SKM-1 treated with dmso at 0.1 percent for 144 hours (cell line): ENCODE measurements around the gene EYA3.
A peak's percentile ranks its signal among the peaks of the same experiment; 100 is the strongest.

Experiments
- DNase-seq: peaks from one replicate; lab custom pipeline; 2025; ENCODE audit not compliant: unreplicated experiment; lab: John Stamatoyannopoulos, UW

Gene EYA3, protein sequence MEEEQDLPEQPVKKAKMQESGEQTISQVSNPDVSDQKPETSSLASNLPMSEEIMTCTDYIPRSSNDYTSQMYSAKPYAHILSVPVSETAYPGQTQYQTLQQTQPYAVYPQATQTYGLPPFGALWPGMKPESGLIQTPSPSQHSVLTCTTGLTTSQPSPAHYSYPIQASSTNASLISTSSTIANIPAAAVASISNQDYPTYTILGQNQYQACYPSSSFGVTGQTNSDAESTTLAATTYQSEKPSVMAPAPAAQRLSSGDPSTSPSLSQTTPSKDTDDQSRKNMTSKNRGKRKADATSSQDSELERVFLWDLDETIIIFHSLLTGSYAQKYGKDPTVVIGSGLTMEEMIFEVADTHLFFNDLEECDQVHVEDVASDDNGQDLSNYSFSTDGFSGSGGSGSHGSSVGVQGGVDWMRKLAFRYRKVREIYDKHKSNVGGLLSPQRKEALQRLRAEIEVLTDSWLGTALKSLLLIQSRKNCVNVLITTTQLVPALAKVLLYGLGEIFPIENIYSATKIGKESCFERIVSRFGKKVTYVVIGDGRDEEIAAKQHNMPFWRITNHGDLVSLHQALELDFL

GRCh38 chr1:28088168-28088961, at the start of gene EYA3:
TSS of gene EYA3 (minus strand) at chr1:28088610. CDS start at chr1:28058026, 30,584 bp downstream.
- DNase-seq, result peak; percentile 98

DNA sequence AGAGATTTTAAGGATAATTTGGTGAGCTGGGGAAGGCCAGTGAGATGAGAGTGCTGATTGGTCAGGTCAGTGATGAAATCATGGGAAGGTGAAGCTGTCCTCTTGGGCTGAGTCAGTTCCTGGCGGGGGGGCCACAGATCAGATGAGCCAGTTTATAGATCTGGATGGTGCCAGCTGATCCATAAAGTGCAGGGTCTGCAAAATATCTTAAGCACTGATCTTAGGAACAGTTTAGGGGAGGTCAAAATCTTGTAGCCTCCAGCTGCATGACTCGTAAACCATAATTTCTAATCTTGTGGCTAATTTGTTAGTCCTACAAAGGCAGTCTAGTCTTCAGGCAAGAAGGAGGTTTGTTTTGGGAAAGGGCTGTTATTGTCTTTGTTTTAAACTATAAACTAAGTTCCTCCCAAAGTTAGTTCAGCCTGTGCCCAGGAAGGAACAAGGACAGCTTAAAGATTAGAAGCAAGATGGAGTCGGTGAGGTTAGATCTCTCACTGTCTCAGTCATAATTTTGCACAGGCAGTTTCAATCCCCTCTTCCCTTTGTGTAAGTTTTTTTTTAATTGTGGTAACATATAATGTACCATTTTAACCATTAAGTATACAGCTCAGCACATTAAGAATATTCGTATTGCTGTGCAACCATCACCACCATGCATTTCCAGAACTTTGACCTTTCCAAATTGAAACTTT, 48.7 kb upstream of the EYA3 start:
- DNase-seq, result no peak

- DNase-seq, result no peak
Observed at GRCh38 chr1:28136169-28136921, 47.9 kb upstream of the EYA3 start.

- DNase-seq, result peak; percentile 84
Observed at GRCh38 chr1:28135371-28136168, 47.2 kb upstream of the EYA3 start.

GRCh38 chr1:28134651-28135207, 46.3 kb upstream of the EYA3 start:
- no peak for DNase-seq

DNA sequence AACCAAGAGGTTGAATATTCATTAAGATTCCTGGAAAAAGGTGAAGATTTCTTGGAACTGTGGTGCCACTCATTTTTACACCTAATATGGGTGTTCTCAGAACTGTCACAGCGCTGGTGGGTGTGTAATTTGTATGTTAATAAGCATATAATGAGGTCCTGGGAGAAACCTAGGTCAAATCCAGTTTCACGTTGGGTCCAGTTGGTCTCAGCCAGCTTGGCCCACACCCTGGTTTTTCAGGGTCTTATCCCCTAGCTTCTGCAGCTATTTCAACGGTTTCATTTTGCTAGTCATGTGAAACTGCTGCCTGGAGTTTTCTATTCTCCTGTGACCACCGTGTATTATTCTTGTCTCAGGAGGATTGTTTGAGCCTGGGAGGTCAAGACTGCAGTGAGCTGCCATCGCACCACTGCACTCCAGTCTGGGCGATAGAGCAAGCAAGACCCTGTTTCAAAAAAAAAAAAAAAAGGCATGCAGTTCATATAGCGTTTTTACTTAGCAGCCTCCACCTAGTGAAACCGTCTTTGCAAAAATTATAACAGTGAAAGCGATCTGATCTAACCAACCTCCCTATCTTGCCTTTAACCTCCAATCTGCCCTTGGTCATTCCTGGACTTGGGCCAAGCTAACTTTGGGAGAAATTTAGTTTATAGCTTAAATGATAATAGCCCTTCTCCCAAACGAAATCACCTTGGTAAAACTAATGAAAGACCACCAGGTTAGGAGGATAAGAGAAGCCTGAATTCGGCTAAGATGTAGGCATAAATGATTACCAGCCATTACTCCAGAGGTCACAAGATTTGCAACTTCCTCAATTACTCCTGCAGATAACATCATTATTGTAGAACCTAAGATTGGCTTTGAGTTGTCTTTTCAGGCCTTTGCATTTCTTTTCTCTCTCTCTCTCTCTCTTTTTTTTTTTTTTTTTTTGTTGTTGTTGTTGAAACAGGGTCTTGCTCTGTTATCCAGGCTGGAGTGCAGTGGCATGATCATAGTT, 44.1 kb upstream of the EYA3 start:
- peak; percentile 27 for DNase-seq

DNA sequence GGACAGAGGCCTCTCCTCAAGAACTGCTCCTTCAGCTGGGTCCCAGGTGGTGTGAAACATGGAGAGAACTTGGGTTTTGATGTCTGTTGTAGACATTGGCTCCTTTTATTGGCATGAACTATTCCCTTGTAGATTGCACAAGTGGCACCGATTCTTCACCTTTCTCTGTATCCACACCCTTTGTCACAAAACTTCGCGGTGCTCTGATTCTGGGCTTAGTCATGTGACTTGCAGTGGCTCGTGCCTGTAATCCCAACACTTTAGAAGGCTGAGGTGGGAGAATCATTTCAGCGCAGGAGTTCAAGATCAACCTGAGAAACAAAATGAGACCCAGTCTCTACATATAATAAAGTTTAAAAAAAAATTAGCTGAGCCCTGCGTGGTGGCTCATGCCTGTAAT, 42.5 kb upstream of the EYA3 start:
- DNase-seq, result no peak

GRCh38 chr1:28129150-28129549, 40.7 kb upstream of the EYA3 start:
- DNase-seq, result no peak

DNA sequence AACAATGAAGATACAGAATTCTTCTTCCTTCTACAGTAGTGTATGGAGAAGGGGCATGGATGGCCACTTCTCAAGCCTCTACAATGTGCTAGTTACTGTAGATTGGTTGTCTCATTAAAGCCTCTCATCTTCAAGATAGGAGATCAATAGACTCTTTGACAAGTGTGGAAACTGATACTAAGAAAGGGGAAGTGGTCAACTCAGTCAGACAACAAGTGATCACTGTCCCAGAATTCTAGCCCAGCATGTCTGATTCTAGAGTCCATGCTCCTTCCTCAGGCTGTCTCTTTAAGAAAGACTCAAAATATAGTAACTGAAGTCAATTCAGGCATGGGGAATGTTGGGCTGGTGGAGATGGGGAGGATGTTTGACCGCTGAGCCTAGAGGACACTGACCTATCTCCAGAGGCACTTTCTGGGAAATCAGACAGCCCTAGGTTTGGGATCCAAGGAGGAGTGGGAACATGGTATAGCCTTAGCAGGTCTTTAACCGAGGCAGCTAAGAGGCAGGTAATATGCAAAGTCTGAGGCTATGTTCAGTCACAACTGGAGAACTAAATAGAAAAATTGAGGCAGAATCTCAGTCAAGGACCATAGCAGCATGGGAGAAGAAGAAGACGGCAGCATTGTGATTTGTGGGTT, 39.3 kb upstream of the EYA3 start:
- peak; percentile 71 for DNase-seq

DNA sequence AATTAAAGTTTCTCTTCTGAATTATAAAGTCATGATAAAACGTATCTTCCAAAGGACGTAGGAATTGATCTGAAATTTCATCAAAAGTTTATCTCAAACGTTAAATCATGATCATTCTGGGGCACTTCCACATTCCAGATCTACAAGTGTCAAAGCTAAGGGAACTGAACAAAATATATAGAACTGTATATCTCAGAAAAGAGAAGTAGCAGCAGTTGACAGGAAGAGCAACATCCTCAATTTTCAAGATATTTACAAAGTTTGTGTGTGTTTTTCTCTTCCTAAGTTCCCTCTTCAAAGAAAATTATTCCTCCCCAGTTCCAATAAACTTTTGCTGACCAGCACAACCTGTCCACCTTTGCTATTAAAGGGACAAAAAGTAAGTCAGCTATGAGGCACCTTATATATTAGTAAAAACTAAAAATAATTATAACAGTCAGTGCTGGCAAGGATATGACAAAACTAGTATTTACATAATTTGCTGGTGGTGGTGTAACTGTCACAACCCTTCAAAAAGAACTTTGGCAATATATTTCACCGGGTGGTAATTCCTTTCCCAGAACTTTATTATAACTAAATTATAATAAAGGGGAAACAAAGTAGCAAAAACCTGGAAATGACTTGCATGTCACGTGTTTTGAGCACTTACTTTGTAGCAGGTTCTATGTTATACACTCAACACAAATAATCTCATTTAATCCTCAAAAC, 38.5 kb upstream of the EYA3 start:
- DNase-seq, result peak; percentile 84

GRCh38 chr1:28126212-28126611, 37.8 kb upstream of the EYA3 start:
- DNase-seq, result no peak

DNA sequence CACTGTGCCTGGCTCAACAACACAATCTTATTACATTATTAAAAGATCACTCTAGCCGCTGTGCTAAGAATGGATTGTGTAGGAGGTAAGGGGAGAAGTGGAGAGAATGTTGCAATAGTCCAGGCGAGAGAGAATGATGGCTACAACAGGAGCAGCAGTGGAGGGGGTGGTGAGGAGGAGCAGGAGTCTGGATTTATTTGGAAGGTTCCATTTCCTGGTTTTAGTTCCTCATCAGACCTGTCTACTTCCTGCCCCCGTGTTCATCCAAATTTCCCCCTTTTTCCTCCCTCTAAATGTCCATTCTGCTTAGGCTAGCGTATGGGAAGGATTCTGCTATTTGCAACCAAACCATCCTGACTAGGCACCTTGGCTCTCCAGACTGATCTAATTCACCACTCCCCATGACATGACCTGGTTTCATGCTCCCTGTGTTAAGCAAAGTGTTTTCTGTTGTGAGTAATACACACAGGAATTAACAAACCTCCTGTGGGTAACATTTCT, 35.1 kb upstream of the EYA3 start:
- DNase-seq, result peak; percentile 82

GRCh38 chr1:28122183-28122582, 33.8 kb upstream of the EYA3 start:
- no peak for DNase-seq

DNA sequence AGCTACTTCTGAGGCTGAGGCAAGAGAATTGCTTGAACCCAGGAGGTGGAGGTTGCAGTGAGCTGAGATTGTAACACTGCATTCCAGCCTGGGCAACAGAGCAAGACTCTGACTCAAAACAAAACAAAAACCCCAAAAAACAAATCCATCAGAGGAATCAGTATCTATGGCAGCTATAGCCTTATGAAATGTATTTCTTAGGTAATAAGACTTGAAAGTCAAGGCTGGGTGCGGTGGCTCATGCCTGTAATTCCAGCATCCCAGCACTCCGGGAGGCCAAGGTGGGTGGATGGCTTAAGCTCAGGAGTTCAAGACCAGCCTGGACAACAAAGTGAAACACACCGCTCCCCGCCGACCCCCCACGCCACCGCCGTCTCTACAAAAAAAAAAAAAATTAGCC, 31.1 kb upstream of the EYA3 start:
- DNase-seq, result no peak

- DNase-seq, result no peak
Observed at GRCh38 chr1:28118640-28119307, 30.4 kb upstream of the EYA3 start.

- peak; percentile 95 for DNase-seq
Observed at GRCh38 chr1:28115267-28115666, 26.9 kb upstream of the EYA3 start.
